Sigmoid colon (tissue), 7 donors: ENCODE results near the gene COG7. TPM values are rescaled to one million over a fixed set of nuclear protein-coding genes. Genes with fewer than 3 reads are reported as not detected.

Experiments
- DNase-seq: peaks from one replicate; pipeline ENCODE4 v3.0.0-alpha.2; 2019
- H3K27ac ChIP-seq, 4 donors: fragments of 200-600 bp; sonication (generic); one replicate each; pipeline ENCODE4 v1.5.1; 2016 to 2019; ENCODE audit warnings: mild to moderate bottlenecking in 1 of 4
- H3K27me3 ChIP-seq, 3 donors: fragments of 200-600 bp; sonication (generic); one replicate each; pipeline ENCODE4 v1.5.1; 2019; ENCODE audit warnings: mild to moderate bottlenecking in 1 of 3
- H3K36me3 ChIP-seq, 4 donors: fragments of 200-600 bp; sonication (generic); one replicate each; pipeline ENCODE4 v1.5.1; 2016 to 2019
- H3K4me1 ChIP-seq, 4 donors: fragments of 200-600 bp; sonication (generic); one replicate each; pipeline ENCODE4 v1.5.1; 2017 to 2019
- H3K4me3 ChIP-seq, 4 donors: fragments of 200-600 bp; sonication (generic); one replicate each; pipeline ENCODE4 v1.5.1; 2017 to 2019; ENCODE audit warnings: mild to moderate bottlenecking in 2 of 4, moderate library complexity in 1 of 4
- H3K9me3 ChIP-seq, 4 donors: fragments of 200-600 bp in 3 of 4; sonication (generic) in 3 of 4; one replicate each; pipeline versions ENCODE4 v1.5.1 to v1.6.1; 2013 to 2019
- EP300 ChIP-seq, 4 donors: sonication (generic); formaldehyde crosslinking; IDR thresholded peaks; one replicate each; pipeline ENCODE4 v1.6.1; 2017; ENCODE audit warnings: antibody characterized with exemption in 4 of 4
- POLR2A ChIP-seq, 2 donors: fragments of 450-650 bp; IDR thresholded peaks; one replicate each; pipeline ENCODE4 v1.6.1; 2016; ENCODE audit warnings: antibody characterized with exemption in 2 of 2, mild to moderate bottlenecking in 2 of 2, moderate library complexity in 2 of 2
- POLR2AphosphoS5 ChIP-seq, 4 donors: sonication (generic); formaldehyde crosslinking; IDR thresholded peaks; one replicate each; pipeline ENCODE4 v1.6.1; 2017; ENCODE audit warnings: antibody characterized with exemption in 4 of 4
- WGBS, 2 donors: extraction: QIAGEN DNeasy Blood & Tissue Kit; methylation state at CpG; one replicate each; pipeline ENCODE4 v1.1.7; 2013; 5-methylcytosine and 5-hydroxymethylcytosine counted together
- intact Hi-C: fragments of 100-400 bp; cut with DNase I; formaldehyde crosslinking; loops from one replicate; pipeline ENCODE4 v1.15.1; 2023
- polyA plus RNA-seq, 3 donors: library from polyadenylated mRNA; stranded (reverse); fragments of 200-250 nt; gene quantifications; one replicate each; pipeline ENCODE4 v1.2.3, GENCODE V29; 2013
- total RNA-seq, 4 donors: library from RNA; depleted of rRNA; stranded (reverse); fragments of >200 nt; gene quantifications; one replicate each; pipeline ENCODE4 v1.1.0, GENCODE V29; 2016
- TF ChIP-seq, protein P1 (sequence below), 4 experiments: fragments of 450-650 bp in 3 of 4; fragments of 200-600 bp in 1 of 4; IDR thresholded peaks; one replicate each; pipeline ENCODE4 v1.5.1; 2016 to 2019; ENCODE audit warnings: antibody characterized with exemption in 4 of 4, mild to moderate bottlenecking in 3 of 4, moderate library complexity in 2 of 4
- donor health status: healthy with polysubstance abuse.
- donor health status: Bipolar disorder and iron deficiency.
- donor health status: healthy.

Gene COG7
- total and polyA plus RNA-seq, 7 donors, result 12.0 to 26.0 (median 17.4) TPM

- intact Hi-C loops, result no loop called here
- no peak for DNase-seq
- Histone ChIP-seq H3K9me3 (no peaks in the 10 kb centered on the region), H3K36me3 (peaks cover 21 to 38% (median 26%) of the 10 kb centered on the region in 4 donors), H3K27me3 (no peaks in the 10 kb centered on the region), H3K27ac (peak overlapping the region in 1 of 4 donors; percentile 21), H3K4me3 (no peak overlapping the region), H3K4me1 (peaks cover 0 to 23% (median 5%) of the 10 kb centered on the region in 4 donors)
- WGBS, 2 donors, result 63 to 73% methylated on average over 12 of the region's 12 CpGs
- TF ChIP-seq, protein P1, sequence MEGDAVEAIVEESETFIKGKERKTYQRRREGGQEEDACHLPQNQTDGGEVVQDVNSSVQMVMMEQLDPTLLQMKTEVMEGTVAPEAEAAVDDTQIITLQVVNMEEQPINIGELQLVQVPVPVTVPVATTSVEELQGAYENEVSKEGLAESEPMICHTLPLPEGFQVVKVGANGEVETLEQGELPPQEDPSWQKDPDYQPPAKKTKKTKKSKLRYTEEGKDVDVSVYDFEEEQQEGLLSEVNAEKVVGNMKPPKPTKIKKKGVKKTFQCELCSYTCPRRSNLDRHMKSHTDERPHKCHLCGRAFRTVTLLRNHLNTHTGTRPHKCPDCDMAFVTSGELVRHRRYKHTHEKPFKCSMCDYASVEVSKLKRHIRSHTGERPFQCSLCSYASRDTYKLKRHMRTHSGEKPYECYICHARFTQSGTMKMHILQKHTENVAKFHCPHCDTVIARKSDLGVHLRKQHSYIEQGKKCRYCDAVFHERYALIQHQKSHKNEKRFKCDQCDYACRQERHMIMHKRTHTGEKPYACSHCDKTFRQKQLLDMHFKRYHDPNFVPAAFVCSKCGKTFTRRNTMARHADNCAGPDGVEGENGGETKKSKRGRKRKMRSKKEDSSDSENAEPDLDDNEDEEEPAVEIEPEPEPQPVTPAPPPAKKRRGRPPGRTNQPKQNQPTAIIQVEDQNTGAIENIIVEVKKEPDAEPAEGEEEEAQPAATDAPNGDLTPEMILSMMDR (IDR thresholded peaks at IDR 0.05), result no peak
- TF ChIP-seq POLR2A (IDR thresholded peaks at IDR 0.05), result no peak
- no peak for TF ChIP-seq POLR2AphosphoS5 (IDR thresholded peaks at IDR 0.05)
- TF ChIP-seq EP300 (IDR thresholded peaks at IDR 0.05), result no peak
These were observed 44.0 kb upstream of the COG7 start for GRCh38 chr16:23496821-23497542.

DNA sequence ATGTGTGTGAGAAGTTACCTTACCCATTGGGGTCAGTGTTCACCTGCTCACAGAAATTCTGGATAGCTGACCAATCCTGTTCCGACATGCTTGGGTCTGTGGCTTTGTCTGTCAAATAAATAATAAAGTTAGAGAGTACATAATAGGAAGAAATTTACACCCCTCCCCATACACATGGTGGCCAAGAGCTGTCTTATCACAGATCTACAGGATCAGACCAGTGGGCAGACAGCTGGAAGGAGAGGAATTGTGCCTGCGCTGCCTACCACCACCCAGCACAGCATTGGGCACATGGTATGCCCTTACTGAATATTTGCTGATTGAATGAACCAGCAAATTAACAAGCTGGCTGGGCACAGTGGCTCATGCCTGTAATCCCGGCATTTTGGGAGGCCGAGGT is 42.7 kb upstream of the COG7 start:
- Histone ChIP-seq H3K9me3 (no peaks in the 10 kb centered on the region), H3K4me1 (peaks cover 0 to 24% (median 5%) of the 10 kb centered on the region in 4 donors), H3K4me3 (no peak overlapping the region), H3K27ac (no peak overlapping the region), H3K36me3 (peaks cover 22 to 50% (median 26%) of the 10 kb centered on the region in 4 donors), H3K27me3 (no peaks in the 10 kb centered on the region)
- intact Hi-C loops, result no loop called here
- no peak for DNase-seq
- 98 to 99% methylated on average over 4 of the region's 4 CpGs for WGBS, 2 donors
- TF ChIP-seq POLR2A (IDR thresholded peaks at IDR 0.05), result no peak
- TF ChIP-seq, protein P1 (IDR thresholded peaks at IDR 0.05), result no peak
- TF ChIP-seq EP300 (IDR thresholded peaks at IDR 0.05), result no peak
- TF ChIP-seq POLR2AphosphoS5 (IDR thresholded peaks at IDR 0.05), result no peak

GRCh38 chr16:23494188-23494587 is 41.2 kb upstream of the COG7 start:
- no peak for DNase-seq
- WGBS, 2 donors, result 93 to 95% methylated on average over 11 of the region's 11 CpGs
- peaks cover 0 to 18% (median 5%) of the 10 kb centered on the region in 4 donors for H3K4me1 ChIP-seq
- no peak for TF ChIP-seq POLR2AphosphoS5 (IDR thresholded peaks at IDR 0.05)
- no peak overlapping the region for H3K4me3 ChIP-seq
- peaks cover 24 to 65% (median 41%) of the 10 kb centered on the region in 4 donors for H3K36me3 ChIP-seq
- no peak overlapping the region for H3K27ac ChIP-seq
- intact Hi-C loops, result no loop called here
- H3K27me3 ChIP-seq, result no peaks in the 10 kb centered on the region
- no peaks in the 10 kb centered on the region for H3K9me3 ChIP-seq

DNA sequence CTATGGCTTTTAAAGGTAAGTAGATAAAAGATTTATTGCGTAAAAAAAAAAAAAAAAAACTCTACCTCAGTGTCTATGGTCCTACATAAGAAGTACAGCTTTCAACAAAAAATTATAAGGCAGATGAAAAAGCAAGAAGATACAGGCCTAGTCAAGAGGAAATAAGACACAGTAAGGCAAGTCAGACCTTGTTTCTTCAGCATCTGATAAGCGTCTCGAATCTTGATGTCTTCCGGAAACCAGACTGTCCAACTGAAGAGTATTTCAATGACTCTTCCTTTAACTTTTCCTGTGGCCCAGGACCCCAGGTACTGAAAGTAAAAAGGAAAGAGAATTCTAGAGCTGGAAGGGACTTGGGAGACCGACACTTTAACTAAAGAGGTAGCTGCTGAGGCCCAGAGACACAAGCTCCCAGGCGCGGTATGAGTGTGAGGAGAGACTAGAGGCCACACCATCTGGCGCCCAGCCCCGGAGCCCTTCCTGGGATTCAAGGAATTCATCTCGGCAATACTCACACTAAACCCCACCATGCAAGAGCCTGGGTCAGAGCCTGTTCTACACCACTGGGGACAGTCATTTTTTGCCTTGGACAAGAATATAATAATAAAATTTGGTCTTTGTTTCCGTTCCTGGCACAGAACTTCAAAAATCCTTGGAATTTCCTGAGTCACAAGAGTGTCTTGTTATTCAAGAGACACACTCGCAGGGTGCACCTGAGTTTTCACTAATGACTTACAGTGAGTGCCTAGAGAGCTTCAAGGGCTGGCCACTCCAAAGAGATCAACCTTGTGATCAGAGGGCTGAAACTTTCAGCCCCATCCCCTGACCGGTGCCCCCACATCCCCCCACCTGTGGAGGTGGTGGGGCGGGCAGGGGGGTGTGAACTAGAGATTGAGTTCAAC is 38.8 kb upstream of the COG7 start:
- intact Hi-C loops, result no loop called here
- no peak overlapping the region for H3K27ac ChIP-seq
- H3K4me3 ChIP-seq, result no peak overlapping the region
- no peak for TF ChIP-seq POLR2A (IDR thresholded peaks at IDR 0.05)
- TF ChIP-seq, protein P1 (IDR thresholded peaks at IDR 0.05), result no peak
- no peak for TF ChIP-seq POLR2AphosphoS5 (IDR thresholded peaks at IDR 0.05)
- TF ChIP-seq EP300 (IDR thresholded peaks at IDR 0.05), result no peak
- no peak for DNase-seq
- WGBS, 2 donors, result 92 to 93% methylated on average over 14 of the region's 14 CpGs
- peaks cover 0 to 10% (median 0%) of the 10 kb centered on the region in 4 donors for H3K4me1 ChIP-seq
- H3K27me3 ChIP-seq, result no peaks in the 10 kb centered on the region
- peaks cover 45 to 90% (median 64%) of the 10 kb centered on the region in 4 donors for H3K36me3 ChIP-seq
- no peaks in the 10 kb centered on the region for H3K9me3 ChIP-seq

DNA sequence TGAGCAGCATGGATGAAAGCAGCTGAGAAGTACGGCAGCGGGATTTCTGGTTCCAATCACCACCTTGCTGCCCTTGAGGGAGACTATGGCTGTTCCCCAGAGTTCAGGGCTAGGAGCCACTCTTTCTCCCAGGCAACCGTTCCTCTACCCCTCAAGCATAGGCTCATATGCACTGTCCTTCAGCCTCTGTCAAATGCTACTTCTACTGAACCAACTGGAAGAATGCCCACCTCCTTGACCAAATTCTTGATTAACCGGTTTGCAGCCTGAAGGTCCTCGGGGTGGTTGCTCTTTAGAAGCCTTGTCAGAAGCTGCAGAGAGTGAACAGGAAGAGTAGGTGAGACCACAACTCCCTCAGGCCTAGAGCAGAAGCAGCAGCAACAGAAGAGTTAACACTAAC is 33.5 kb upstream of the COG7 start:
- no peak for TF ChIP-seq POLR2A (IDR thresholded peaks at IDR 0.05)
- TF ChIP-seq POLR2AphosphoS5 (IDR thresholded peaks at IDR 0.05), result no peak
- TF ChIP-seq, protein P1 (IDR thresholded peaks at IDR 0.05), result no peak
- no peak for TF ChIP-seq EP300 (IDR thresholded peaks at IDR 0.05)
- WGBS, 2 donors, result 91 to 92% methylated on average over 5 of the region's 5 CpGs
- H3K4me1 ChIP-seq, result no peaks in the 10 kb centered on the region
- H3K36me3 ChIP-seq, result peaks cover 56 to 99% (median 68%) of the 10 kb centered on the region in 4 donors
- H3K9me3 ChIP-seq, result no peaks in the 10 kb centered on the region
- intact Hi-C loops, result no loop called here
- no peaks in the 10 kb centered on the region for H3K27me3 ChIP-seq
- DNase-seq, result no peak
- H3K4me3 ChIP-seq, result no peak overlapping the region
- no peak overlapping the region for H3K27ac ChIP-seq
